Epidermal melanocyte (primary cell): ENCODE measurements around the gene CFAP68.
A peak's percentile ranks its signal among the peaks of the same experiment; 100 is the strongest.
"Not testable (repeated sequence)": the region's sequence is repeated elsewhere in the genome, so short reads cannot be mapped to it uniquely, and the experiment has no call there.

Experiments used
- DNase-seq: peaks from one replicate; pipeline ENCODE4 v3.0.0; 2011; ENCODE audit warnings: low spot score; ENCODE audit not compliant: insufficient read length

Gene CFAP68

DNA sequence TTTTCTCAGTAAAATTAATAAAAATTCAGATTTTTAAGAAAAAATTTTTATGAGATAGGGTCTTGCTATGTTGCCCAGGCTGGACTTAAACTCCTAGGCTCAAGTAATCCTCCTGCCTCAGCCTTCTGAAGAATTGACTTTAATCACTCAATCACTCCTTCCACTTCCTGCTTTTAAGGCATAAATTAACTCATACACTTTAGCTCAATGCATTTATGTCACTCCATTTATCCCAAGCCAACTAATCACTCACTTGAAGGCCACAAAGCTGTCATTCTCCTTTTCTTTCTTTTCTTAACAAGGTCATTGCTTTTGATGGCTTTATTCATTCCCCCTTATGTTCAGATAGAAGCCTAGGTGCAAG, 8.8 kb upstream of the CFAP68 start:
- no peak for DNase-seq

DNA sequence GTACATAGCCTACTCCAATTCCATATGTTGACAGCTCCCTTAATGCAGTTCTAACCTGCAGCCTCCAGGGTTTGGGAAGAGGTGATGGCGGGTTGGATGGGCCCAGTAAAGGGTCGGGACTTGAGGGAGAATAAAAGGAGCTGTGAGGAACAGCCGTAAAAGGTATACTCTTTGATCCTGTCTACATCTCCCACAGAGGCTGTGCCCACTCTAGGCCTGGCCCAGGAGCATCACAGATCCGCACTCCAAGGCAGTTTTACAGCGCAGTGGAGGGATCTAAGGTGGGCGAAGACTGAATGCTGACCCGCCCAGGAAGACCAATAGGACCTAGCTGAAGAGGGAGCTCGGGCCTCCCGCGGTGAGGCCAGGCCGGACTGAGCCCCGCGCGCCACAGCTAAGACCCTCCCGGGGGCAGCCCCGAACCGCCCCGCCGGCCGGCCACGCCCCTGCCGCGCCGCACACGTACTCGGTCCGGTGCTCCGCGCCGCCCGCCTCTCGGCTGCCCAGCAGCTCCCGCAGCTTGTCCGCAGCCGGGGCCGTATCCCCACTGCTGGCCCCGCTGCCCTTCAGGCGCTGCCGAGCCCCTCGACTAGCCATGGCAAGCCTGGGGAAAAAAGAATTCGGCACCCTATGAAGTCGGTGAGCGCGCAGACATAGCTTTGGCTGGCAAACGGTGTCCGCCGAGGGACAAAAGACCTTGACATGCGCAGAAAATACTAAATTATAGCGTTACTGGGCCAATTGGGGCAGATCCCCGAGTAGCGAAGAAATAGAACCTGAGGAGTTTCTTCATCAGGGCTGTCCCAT, 8.3 kb upstream of the CFAP68 start, which contains the start of gene ALG9:
ALG9 (minus strand) TSS at position 696 of the 807 bp plus-strand sequence; CDS start at position 597, 99 bp downstream.
- peak; percentile 64 for DNase-seq

- DNase-seq = no peak
These were observed 7.6 kb upstream of the CFAP68 start for GRCh38 chr11:111871693-111872161.

- no peak for DNase-seq
These were observed 924 bp upstream of the CFAP68 start for GRCh38 chr11:111878385-111878848.

DNA sequence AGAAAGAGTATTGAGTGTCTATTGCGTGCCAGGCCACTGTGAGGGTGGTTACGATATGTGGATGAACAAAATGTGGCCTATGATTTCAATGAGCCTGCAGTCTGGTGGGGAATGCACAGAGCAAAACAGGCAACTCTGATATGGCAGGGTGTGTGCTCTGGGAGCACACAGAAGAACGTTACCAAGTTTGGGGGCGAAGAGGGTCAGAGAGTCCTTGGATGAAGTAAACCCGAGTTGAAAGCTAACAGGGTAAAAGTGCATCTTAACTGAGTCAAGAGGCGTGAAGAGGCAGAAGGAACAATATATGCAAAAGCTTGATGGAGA, 258 bp downstream of the CFAP68 start:
- no peak for DNase-seq

GRCh38 chr11:111882202-111882601, 2.9 kb downstream of the CFAP68 start:
- no peak for DNase-seq

DNA sequence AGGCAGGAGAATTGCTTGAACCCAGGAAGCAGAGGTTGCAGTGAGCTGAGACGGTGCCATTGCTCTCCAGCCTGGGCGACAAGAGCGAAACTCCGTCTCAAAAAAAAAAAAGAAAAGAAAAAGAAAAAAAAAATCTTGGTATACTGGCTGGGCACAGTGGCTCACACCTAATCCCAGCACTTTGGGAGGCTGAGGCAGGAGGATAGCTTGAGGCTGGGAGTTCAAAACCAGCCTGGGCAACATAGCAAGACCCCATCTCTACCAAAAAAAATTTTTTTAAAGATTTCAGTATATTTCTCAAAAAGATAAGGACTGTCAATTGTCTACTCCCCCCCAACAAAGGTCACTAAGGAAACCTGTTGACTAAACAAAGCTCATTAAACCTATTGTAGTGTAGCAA, 5.7 kb downstream of the CFAP68 start:
- DNase-seq = not testable (repeated sequence)

DNA sequence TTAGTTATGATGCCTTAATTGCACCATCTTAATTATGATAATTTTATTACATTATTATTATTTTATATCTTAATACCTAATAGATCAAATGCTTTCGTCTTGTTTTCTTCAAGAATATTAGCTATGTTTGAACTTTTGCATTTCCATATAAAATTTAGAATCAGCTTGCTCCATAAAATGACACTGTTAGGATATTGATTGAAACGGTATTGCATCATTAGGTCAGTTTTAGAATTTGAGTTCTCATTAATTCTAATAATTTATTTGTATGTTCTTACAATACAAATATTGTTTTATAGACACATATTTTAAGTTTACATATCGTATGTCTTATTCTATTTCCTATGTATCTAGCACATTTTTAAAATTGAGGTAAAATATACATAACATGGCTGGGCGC, 6.7 kb downstream of the CFAP68 start:
- DNase-seq = no peak

DNA sequence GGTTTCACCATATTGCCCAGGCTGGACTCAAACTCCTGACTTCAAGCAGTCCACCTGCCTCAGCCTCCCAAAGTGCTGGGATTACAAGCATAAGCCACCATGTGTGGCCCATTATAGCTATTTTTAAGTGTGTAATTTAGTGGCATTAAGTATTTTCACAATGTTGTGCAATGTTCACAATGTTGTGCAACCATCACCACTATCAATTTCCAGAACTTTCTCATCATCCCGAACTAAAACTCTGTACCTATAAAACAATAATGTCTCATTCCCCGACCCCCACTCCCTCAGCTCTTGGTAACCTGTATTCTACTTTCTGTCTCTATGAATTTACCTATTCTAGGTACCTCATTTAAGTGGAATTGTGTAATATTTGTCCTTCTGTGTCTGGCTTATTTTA, 7.5 kb downstream of the CFAP68 start:
- no peak for DNase-seq

DNA sequence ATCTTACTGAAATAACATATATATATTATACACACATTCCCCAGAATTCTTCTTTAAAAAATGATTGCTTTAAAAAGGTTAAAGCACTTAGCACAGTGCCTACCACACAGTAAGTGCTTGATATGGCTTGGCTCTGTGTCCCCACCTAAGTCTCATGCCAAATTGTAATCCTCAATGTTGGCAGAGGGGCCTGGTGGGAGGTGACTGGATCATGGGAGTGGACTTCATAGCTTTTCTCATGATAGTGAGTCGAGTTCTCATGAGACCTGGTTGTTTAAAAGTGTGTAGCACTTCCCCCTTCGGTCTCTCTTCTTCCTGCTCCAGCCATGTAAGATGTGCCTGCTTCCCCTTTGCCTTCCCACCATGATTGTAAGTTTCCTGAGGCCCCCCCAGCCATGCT, 26.1 kb downstream of the CFAP68 start:
- no peak for DNase-seq

DNA sequence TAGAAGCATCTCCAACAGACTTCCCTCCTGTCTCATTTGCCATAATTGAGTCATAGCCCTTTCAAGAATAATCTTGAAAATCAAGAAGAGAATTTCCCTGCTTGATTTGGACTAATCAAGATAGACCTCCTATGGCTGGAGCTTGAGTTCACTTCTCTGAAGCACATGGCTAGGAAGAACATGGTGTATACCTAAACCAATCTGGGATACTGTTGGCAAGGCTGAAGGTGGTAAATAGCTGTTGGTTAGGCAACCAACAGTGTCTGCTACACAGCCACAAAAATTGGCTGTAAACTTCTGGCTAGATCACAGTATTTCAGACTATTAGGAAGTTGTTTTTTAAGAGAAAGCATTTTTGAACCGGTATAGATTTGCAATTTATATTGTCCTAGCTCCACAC, 27.3 kb downstream of the CFAP68 start:
- DNase-seq = no peak

DNA sequence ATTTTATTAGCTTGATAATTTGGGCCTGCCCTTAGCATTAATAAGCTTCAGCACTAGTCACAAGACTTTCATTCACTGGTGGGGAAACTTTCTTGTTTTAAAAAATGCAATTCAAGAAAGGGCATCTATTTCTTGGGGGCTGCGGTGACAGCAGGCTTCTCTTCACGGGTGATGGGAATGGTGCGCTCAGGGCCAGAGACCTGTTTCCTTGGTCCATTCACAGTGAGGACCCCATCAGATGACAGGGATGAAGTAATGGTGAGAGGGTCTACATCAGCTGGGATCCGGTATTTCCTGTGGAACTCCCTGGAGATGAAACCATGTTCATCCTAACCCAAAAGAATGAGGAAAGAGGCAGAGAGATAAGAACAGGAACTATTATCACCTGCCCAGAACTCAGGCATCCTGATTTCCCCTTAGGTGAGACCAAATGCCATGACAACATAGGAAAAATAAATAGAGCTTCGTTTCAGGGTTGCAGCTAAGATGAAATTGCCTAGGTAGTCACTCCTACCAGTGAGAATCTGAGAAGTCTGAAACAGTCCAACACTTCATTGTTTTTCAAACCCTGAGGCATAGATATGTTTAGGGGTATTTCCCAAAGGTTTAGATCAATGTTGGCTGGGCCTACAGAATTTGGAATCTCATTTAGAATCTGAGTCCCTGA, 29.4 kb downstream of the CFAP68 start:
- no peak for DNase-seq

DNA sequence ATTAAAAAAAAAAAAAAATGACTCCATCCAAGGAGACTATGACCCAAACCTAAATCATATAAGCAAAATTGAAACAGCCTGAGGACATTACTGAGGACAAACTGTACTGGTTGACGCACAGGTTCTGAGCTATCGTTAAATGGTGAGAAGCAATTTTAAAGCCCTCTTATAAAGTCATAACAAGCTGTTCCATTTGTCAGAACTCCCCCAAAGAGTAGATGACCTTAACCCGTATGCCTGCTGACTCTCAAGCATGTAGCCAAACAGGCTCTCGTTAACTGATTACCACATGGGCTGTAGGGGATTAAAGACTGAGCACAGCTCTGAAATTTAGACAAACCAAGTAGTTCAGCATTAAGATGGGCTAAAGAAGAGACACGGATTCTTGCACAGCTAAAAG, 30.0 kb downstream of the CFAP68 start:
- no peak for DNase-seq

DNA sequence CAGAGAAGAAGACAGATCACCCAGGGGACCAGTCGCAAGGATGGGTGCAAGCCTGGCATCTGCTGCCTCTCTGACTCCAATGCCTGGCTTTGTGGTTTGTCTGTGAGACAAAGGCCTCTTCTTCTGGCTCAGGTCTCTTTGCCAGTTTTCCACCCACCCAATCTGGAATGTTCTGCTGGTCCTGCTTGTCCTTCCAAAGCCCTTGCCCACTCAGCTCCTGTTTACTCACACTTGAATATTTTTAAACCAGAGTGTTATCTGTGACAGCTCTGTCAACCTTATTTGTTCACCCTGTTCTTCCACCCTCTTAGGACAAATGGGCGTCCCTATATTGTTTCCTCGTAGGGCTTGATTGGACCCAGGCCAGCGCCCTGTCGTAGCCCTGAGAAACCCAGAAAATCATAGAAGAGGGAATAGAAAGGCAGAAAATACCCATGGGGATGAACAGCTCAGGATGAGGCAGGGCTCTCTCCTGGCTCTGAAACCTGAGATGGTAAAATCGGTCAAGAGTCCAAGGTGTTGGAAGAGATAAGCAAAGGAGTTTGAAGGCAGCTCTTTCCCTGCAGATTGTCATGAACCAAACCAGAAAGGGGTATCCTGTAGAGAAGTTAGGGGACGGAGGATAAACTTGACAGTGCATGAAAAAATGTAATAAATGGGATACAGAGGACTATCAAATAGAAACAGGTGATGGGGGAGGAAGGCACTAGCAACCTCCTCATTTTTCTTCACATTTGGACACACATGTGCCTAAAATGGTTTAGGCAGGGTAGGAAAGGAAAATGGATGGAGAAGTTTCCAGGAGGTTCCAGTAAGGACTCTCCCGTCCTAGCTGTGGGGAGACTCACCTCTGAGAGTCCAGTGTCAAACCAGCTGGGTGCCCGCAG, 31.6 kb downstream of the CFAP68 start:
- DNase-seq = no peak

- peak; percentile 65 for DNase-seq
These were observed 32.4 kb downstream of the CFAP68 start, which contains the start of gene CRYAB for GRCh38 chr11:111911563-111912401. TSS of gene CRYAB (minus strand) at chr11:111911770. CDS start at chr11:111911724, 46 bp downstream.

GRCh38 chr11:111912535-111912934, 33.2 kb downstream of the CFAP68 start, which contains the start of gene HSPB2:
TSS of gene HSPB2 (plus strand) at chr11:111912734. CDS start at chr11:111912830, 96 bp downstream.
- DNase-seq = no peak

DNA sequence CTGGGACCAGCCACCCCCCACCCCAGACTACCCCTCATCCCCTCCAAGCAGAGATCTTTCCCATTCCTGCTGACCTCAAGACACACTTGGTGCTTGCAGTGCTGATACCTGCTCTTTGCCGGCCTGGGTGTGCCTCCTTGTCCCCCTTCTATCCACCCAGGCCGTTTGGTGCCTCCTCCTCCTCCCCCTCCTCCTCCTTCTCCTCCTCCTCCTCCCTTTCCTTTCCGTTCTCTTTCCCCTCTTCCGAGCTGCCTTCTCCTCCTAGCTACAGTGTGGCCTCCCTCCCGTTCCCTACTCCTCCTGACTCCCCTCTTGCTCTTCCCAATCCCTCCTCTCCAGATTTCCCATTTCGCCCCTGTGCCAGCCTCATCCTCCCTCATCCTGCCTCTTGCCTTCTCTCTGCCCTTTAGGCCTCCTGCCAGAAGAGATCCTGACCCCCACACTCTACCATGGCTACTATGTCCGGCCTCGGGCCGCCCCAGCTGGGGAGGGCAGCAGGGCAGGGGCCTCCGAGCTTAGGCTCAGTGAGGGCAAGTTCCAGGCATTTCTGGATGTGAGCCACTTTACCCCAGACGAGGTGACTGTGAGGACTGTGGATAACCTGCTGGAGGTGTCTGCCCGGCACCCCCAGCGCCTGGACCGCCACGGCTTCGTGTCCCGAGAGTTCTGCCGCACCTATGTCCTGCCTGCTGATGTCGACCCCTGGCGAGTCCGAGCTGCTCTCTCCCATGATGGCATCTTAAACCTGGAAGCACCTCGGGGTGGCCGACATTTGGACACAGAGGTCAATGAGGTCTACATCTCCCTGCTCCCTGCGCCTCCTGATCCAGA, 33.9 kb downstream of the CFAP68 start:
- DNase-seq = no peak

- peak; percentile 67 for DNase-seq
These were observed 34.7 kb downstream of the CFAP68 start for GRCh38 chr11:111913997-111914396.

DNA sequence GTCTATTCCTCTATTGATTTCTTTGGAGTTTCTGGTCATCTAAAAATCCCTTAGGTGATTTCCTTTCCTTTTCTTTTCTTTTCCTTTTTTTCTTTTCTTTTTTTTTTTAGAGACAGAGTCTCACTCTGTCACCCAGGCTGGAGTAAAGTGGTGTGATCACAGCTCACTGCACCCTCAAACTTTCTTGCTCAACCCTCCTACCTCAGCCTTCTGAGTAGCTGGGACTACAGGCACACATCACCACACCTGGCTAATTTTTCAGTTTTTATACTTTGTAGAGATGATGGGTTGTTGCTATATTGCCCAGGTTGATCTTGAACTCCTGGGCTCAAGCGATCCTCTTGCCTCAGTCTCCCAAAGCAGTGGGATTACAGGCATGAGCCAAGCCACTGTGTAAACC, 37.4 kb downstream of the CFAP68 start:
- no peak for DNase-seq

DNA sequence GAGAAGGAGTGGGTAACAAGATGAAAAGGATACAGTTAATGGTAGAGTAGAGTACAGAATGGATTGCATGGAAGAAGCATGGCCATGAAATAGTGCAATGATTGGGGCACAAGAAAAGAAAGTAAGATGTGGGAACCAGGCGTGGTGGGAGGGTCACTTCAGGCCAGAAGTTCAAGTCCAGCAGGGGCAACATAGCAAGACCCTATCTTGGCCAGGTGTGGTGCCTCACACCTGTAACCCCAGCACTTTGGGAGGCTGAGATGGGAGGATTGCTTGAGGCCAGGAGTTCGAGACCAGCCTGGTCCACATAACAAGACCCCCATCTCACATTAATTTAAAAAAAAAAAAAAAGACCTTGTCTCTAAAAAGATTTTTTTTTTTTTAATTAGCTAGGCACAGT, 38.0 kb downstream of the CFAP68 start:
- no peak for DNase-seq
